ENCODE results near the gene NPM1.
A peak's percentile ranks its signal among the peaks of the same experiment; 100 is the strongest.

NPM1 gene

GRCh38 chr5:171428168-171428696, 40.6 kb downstream of the NPM1 start:
- DNase-seq (ENCODE audit: low read depth), result no peak

GRCh38 chr5:171428809-171429542, 41.3 kb downstream of the NPM1 start:
- DNase-seq (ENCODE audit: low read depth), result no peak

DNA sequence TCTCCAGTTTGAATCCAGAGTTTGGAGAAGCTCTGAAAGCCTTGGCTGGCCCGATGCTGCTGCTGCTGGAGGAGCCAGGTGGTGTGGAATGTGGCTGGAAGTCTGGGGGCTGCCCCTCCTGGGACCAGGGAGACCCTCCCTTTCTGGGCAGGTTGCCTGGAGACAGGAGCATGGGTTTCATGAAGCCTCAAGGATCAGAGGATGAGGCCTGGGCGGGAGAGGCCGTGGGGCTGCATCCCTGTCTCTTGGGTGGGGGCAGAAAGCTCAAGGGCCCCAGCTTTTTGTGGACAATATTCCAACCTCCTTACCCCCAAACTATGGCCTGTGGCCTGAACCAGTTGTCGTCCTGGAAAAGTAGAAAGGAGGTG, 41.9 kb downstream of the NPM1 start:
- DNase-seq (ENCODE audit: low read depth), result no peak

GRCh38 chr5:171431251-171431777, 43.7 kb downstream of the NPM1 start:
- no peak for DNase-seq (ENCODE audit: low read depth)

GRCh38 chr5:171432076-171432475, 44.4 kb downstream of the NPM1 start:
- DNase-seq (ENCODE audit: low read depth), result no peak

- DNase-seq (ENCODE audit: low read depth), result no peak
These were observed 45.1 kb downstream of the NPM1 start for GRCh38 chr5:171432583-171433351.

- DNase-seq (ENCODE audit: low read depth), result no peak
These were observed 45.7 kb downstream of the NPM1 start for GRCh38 chr5:171433352-171433698.

DNA sequence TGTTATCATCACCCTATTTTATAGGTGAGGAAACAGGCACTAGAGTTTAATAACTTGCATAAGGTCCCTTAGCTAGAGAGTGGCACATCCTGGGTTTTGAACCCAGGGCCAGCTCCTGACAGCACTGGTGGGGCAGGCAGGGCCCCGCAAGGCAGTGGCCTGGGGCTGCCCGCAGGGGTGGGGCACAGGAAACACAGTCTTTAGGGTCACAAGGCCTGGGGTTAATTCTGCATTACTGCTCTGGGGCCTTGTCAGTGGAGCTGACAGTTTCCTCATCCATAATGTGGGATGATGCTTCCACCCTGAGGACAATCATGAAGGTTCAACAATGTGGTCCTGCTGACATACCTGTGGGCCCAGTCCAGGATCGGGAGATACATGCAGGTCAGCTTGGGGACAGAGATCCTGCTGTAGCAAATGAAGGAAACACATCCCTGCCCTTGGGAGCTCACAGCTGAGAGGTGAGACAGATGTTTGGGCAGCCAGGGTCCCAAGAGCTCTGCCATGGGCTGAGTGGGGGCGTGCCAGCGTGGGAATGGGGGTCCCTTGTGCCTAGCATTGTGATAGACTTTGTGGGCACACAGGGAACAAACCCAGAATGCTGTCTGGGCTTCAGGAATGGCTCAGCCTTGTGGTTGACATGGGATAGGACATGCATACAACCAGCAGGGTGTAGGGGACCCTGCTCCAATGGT, 46.5 kb downstream of the NPM1 start:
- no peak for DNase-seq (ENCODE audit: low read depth)

DNA sequence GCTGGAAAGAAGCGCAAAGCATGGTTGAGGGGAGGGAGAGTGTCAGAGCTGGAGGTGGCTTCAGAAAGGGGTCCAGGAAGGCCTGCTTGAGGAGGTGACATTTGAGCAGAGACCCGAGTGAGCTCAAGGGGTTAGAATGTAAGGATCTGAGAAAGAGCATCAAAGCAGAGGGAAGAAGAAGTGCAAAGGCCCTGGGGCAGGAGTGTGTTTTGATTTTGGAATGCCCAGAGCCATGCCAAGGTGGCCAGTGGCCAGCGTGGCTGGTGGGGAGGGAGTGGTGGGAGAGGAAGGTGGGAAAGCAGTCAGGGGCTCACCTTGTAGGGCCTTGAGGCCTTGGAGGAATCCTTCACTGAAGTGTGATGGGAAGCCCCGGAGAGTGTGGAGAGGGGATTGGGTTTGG, 47.2 kb downstream of the NPM1 start:
- no peak for DNase-seq (ENCODE audit: low read depth)

- DNase-seq (ENCODE audit: low read depth), result no peak
These were observed 48.3 kb downstream of the NPM1 start for GRCh38 chr5:171435908-171436307.

DNA sequence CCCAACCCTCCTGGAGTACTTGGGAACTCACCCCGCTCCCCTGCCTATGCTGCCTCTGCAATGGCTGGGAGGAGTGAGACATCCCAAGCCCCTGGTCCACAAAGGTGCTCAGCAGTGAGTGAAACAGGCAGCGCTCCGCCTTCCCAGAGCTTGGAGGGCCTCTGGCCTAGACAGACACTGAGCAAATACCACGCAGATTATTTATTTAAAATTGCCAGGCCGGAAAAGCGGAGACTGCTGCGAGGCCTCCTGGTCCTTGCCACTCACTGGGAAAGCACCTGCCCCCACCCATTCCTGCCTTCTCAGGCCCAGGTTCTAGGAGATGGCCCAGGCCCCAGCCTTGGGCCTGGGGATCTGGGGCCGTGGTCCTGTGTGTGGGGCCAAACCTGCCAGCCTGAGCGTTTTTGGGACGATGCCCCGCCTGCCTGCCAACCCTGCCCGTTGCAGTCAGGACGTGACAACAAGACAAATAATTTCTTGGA, 49.2 kb downstream of the NPM1 start:
- DNase-seq (ENCODE audit: low read depth), result no peak

DNA sequence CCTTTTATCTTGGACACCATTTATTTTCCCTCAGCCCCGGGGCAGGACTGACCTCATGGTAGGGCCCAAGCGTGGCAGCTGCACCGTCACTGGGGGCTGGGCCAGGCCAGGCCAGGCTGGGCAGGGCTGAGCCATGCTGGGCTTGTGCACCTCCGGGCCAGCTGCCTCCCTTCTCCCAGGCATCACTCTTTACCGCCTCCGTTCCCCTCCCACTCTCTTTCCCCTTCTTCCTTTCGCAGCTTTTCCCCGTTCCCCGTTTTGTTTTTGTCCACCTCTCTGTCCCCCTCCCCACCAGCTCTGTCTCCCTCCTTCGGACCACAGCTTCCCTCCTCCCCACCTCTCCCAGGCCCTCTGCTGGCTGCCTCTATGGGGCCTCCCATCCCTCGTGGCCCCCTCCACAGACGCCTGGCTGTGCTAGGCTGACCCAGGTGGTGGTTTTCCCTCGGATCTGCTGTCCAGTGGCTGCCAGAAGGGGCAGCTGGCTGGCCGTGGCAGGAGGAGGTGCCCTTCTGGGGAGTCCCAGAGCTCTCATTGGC, 49.7 kb downstream of the NPM1 start:
- DNase-seq (ENCODE audit: low read depth), result no peak

GRCh38 chr5:171438738-171439137, 51.1 kb downstream of the NPM1 start:
- DNase-seq (ENCODE audit: low read depth), result no peak

- no peak for DNase-seq (ENCODE audit: low read depth)
These were observed 53.7 kb downstream of the NPM1 start for GRCh38 chr5:171441246-171441791.

DNA sequence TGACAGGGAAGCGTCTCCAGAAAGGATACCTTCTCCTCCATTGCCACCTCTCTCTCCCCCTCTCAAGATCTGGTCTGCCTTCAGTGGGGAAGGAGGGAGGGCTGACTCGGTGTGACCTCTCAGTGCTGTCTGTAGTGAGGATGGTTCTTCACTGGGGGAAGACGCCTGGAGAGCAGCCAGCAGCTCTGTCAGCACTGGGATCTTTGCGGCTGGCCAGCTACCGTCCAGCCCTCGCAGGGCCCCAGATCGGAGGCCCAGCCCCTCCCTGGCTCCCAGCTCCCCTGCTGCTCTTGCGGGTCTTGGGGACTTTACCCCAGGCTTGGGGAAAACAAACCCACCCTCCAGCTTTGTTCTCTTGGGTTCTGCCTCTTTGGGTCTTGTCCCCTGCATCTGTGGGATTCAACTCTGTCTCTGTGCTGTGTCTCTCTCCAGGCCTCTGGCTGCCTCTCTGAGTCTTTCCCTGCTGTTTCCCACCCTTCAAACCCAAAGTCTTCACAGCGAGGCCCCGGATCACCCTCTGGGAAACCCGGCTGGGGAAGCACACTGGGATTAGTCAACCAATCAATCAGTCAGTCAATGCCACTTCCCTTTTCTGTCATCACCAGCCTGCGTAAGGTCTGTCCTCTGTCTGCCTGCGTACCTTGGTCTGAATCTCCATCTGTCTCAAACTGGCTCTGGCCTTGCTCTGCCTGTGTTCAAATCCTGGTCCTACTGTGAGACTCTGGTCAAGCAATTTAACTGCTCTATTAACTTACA, 54.8 kb downstream of the NPM1 start:
- peak; percentile 69 for DNase-seq (ENCODE audit: low read depth)

DNA sequence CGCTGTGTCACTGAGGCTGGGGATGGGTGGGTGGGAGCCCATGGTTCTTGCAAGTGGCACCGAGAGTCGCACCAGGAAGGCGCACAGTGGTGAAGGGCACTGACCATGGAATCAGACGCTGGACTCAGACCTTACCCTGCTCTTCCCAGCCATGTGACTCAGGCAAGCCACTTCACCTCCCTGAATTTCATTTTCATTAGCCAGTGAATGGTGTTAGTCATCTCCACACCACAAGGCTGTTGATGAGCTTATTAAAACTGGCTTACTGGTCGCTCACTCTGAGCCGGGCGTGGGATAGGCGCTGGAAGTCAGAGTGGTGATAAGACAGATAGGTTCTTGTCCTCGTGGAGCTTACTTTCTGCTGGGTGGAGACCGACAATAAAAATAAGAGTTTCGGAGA, 56.9 kb downstream of the NPM1 start:
- peak; percentile 48 for DNase-seq (ENCODE audit: low read depth)

GRCh38 chr5:171445644-171446516, 58.2 kb downstream of the NPM1 start:
- peak; percentile 66 for DNase-seq (ENCODE audit: low read depth)

DNA sequence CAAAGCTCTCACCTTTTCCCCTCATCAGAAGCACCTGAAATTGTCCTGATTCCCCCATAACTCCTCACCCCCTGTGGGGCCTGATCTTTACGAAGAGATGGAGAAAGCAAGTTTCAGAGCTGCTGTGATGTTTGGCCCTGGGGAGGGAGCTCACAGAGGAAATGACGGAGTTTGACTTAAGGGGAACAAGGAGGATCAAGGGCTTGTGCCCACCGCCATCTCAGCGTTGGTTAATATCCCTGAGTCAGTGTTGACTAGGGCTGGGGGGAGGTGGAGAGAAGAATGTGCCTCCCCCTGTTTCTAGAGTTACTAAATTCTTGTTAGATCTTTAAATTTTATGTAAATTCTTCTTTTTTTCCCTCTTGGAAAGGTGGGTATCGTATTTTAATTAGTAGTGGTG, 59.6 kb downstream of the NPM1 start:
- DNase-seq (ENCODE audit: low read depth), result no peak

GRCh38 chr5:171449426-171449825, 61.8 kb downstream of the NPM1 start:
- no peak for DNase-seq (ENCODE audit: low read depth)

Data from iris pigment epithelial cell (primary cell).